ENCODE results near the gene C6orf132.

DNA sequence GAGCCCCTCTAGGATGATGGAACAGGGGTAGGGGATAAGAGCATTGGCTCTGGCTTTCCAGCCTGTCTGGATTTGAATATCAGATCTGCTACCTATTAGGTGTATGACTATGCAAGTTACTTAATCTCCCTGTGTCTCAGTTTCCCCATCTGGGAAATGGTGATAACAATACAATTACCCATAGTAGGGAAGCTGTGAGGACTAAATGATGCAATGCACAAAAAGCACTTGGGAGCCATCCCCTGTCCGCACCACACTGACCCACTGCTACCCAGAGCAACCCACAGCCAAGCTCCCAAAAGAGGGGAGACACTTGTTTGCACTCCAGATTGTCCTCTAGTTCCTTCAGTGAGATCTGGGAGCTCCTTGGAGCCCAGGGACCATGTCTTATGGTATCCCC is 30.1 kb downstream of the C6orf132 start:
- TF ChIP-seq, protein P1, sequence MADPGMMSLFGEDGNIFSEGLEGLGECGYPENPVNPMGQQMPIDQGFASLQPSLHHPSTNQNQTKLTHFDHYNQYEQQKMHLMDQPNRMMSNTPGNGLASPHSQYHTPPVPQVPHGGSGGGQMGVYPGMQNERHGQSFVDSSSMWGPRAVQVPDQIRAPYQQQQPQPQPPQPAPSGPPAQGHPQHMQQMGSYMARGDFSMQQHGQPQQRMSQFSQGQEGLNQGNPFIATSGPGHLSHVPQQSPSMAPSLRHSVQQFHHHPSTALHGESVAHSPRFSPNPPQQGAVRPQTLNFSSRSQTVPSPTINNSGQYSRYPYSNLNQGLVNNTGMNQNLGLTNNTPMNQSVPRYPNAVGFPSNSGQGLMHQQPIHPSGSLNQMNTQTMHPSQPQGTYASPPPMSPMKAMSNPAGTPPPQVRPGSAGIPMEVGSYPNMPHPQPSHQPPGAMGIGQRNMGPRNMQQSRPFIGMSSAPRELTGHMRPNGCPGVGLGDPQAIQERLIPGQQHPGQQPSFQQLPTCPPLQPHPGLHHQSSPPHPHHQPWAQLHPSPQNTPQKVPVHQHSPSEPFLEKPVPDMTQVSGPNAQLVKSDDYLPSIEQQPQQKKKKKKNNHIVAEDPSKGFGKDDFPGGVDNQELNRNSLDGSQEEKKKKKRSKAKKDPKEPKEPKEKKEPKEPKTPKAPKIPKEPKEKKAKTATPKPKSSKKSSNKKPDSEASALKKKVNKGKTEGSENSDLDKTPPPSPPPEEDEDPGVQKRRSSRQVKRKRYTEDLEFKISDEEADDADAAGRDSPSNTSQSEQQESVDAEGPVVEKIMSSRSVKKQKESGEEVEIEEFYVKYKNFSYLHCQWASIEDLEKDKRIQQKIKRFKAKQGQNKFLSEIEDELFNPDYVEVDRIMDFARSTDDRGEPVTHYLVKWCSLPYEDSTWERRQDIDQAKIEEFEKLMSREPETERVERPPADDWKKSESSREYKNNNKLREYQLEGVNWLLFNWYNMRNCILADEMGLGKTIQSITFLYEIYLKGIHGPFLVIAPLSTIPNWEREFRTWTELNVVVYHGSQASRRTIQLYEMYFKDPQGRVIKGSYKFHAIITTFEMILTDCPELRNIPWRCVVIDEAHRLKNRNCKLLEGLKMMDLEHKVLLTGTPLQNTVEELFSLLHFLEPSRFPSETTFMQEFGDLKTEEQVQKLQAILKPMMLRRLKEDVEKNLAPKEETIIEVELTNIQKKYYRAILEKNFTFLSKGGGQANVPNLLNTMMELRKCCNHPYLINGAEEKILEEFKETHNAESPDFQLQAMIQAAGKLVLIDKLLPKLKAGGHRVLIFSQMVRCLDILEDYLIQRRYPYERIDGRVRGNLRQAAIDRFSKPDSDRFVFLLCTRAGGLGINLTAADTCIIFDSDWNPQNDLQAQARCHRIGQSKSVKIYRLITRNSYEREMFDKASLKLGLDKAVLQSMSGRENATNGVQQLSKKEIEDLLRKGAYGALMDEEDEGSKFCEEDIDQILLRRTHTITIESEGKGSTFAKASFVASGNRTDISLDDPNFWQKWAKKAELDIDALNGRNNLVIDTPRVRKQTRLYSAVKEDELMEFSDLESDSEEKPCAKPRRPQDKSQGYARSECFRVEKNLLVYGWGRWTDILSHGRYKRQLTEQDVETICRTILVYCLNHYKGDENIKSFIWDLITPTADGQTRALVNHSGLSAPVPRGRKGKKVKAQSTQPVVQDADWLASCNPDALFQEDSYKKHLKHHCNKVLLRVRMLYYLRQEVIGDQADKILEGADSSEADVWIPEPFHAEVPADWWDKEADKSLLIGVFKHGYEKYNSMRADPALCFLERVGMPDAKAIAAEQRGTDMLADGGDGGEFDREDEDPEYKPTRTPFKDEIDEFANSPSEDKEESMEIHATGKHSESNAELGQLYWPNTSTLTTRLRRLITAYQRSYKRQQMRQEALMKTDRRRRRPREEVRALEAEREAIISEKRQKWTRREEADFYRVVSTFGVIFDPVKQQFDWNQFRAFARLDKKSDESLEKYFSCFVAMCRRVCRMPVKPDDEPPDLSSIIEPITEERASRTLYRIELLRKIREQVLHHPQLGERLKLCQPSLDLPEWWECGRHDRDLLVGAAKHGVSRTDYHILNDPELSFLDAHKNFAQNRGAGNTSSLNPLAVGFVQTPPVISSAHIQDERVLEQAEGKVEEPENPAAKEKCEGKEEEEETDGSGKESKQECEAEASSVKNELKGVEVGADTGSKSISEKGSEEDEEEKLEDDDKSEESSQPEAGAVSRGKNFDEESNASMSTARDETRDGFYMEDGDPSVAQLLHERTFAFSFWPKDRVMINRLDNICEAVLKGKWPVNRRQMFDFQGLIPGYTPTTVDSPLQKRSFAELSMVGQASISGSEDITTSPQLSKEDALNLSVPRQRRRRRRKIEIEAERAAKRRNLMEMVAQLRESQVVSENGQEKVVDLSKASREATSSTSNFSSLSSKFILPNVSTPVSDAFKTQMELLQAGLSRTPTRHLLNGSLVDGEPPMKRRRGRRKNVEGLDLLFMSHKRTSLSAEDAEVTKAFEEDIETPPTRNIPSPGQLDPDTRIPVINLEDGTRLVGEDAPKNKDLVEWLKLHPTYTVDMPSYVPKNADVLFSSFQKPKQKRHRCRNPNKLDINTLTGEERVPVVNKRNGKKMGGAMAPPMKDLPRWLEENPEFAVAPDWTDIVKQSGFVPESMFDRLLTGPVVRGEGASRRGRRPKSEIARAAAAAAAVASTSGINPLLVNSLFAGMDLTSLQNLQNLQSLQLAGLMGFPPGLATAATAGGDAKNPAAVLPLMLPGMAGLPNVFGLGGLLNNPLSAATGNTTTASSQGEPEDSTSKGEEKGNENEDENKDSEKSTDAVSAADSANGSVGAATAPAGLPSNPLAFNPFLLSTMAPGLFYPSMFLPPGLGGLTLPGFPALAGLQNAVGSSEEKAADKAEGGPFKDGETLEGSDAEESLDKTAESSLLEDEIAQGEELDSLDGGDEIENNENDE (IDR thresholded peaks at IDR 0.05; ENCODE audit: low read depth, low read length): no peak
- no peak for TF ChIP-seq DPF2 (IDR thresholded peaks at IDR 0.05)
- no peak for TF ChIP-seq ZNF232 (CRISPR knock-in tag; IDR thresholded peaks at IDR 0.05)
- no peak for TF ChIP-seq POLR2AphosphoS2 (IDR thresholded peaks at IDR 0.05; ENCODE audit: low read length)
- TF ChIP-seq RBBP5 (IDR thresholded peaks at IDR 0.05; ENCODE audit: borderline replicate concordance, insufficient read depth, low read length, poor library complexity, severe bottlenecking): no peak
- no peak for TF ChIP-seq DDX20 (tag; IDR thresholded peaks at IDR 0.05; ENCODE audit: low read depth)
- TF ChIP-seq SIN3A (IDR thresholded peaks at IDR 0.05; ENCODE audit: borderline replicate concordance in 2 of 2, control insufficient read depth in 1 of 2, low read depth in 2 of 2, low read length in 2 of 2): no peak

All from K562 (cell line).